Measurements from ENCODE around the gene DOK1.
"Not testable (repeated sequence)": the region's sequence is repeated elsewhere in the genome, so short reads cannot be mapped to it uniquely, and the experiment has no call there.

The DOK1 gene

DNA sequence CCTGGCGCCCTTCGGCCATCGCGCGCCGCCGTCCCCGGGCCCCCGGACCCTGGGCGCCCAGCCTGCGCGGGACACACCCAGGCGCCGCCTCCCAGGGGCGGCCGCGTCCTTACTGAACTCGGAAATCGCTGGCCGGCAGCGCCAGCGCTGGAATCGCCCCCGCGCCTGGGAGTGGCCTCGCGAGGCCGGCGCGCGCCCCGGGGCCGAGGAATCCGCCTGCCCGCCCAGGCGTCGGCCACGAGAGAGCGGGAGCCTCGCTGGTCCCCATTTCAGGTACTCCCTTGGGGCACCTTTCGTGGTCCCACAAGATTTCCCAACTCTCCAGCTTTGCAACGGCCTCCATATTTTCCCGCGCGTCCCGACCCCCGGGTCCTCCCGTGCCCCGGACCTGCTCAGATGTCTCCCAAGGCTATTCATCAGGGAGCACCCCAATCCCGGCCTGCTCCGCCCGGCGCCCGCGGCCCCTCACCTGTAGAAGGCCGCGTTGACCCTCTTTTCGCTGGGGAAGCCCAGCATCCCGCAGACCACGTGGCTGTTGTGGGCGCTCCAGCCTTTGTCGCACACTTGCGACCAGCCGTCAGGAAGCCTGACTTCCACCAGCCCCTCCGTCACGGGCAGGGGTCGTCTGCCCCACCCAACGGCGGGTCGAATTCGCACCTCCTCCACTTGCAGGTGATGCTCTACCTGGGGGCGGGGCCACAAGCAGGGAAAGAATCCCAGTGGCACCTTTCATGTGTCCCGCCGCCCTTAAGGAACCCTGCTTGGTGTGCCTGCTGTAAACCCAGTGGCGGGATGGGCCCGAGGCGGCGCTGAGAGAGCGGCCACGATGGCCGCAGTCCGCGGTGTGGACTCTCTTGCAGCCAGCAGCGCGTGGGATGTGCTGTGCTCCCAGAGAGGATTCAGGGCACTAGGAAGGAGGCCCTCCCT is 5.4 kb upstream of the DOK1 start:
- FAIRE-seq = no peak

DNA sequence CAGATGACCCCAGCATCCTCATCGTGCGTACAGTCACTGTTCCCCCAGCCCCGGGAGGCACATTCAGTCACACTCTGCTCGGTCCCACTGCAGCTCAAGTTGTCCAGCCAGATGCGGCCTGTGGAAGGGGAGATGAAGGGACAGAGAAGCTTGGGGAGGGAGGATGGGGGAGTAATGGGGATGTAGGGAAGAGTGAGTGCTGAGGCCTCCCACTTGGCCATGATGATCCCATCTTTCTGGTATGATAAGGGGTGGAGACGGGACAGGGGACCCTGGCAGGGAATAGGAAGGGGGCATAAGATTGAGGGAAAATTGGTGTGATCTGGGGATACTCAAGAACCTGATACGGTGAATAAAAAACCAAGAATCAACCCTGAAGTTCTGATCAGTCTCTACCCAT is 4.3 kb upstream of the DOK1 start:
- no peak for FAIRE-seq

DNA sequence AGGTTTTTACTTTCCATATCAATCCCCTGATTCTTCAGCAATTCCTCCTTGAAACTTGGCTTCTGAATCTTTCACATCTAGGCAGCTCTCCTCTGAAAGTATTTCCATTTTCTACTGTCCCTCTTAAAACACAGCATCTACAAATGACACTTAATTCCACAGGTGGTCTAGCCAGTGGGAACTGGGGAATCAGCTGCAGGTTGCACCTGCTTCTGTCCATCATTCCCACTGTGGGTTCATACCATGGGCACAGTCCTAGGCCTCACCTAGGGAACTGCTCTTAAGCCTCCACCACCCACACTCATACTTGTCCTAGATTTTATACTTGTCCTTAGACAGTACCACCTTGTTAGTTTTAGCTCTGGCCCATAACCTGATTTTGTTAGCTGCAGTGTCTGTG is 3.0 kb upstream of the DOK1 start:
- no peak for FAIRE-seq

DNA sequence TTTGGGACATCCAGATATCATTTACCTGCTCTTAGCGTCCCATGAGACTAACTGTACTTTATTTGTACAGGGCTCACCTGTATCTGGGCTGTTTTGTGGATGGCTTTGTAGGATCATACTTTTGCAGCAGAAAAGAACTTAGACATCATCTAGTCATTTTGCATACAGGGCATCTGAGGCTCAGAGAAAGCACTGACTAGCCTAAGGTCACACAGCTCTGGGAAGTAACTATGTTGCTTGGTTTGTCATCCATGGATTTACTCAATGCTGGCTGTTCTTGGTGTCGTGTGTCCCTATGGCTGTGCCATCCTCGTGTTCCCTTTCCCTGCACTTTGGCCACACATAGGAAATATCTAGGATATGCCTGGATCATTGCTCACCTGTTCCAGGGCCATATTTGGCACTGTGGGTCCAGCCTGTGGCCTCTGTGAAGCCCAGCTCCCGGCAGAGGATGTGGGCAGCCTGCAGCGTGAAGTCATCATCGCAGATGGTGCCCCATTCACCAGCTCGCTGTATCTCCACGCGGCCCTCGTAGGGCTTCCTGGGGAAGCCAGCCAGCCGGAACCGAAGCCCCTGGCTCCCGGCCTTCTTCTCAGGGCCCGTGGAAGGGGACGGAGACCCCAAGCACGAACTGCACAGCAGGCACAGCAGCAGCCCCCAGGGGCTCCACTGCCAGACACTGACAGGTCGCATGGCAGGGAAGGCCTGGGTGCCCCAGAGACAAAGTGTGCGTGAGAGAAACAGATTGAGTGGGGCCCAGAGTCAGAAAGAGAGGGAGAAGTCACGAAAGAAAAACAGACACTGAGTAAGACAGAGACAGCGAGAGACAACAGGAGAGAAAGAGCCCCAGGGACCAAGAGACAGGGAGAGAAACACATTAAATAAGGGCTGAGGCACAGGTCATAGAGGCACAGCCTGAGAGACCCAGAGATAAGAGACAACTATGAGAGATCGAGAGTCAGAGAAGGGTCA is 2.3 kb upstream of the DOK1 start:
- no peak for FAIRE-seq

DNA sequence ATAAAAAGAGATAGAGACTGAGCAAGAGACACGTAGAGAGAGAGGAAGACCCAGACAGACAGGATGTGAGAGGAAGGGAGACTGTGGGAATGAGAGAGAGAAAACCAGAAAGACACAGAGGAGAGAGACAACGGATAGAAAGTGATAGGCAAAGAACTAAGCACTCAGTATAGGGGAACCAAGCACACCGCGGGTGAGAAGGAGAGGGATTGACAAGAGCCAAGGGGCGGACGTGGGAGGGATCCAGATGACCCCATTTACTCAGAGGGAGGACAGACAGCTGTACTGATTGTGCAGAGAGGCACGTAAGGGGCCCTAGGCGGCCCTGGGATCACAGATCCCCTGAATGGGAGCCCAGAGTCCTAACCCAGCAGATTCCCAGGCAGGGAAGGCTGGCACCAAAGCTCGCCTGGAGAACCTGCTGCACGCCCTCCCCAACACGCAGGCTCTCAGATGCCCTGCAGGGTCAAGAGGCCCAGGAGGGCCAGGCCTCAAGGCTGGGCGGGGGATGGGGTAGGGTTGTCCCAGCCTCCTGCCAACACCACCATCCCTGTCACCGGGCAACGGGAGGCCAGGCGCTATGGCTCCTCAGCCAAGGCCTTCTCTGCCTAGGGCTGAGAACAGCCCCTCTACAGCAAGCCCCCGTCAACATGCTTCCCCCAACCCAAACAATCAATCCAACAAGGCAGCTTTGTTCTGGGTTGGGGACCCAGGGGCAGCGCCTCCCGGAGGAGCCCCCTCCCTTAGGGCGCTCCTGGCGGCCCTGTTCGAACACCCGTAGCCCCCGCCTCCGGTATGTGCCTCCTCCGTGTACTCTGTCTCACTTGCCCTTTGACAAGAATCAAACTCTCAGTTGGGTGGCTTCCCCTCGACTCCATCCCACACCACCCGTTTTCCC is 1.4 kb upstream of the DOK1 start:
- FAIRE-seq = no peak

DNA sequence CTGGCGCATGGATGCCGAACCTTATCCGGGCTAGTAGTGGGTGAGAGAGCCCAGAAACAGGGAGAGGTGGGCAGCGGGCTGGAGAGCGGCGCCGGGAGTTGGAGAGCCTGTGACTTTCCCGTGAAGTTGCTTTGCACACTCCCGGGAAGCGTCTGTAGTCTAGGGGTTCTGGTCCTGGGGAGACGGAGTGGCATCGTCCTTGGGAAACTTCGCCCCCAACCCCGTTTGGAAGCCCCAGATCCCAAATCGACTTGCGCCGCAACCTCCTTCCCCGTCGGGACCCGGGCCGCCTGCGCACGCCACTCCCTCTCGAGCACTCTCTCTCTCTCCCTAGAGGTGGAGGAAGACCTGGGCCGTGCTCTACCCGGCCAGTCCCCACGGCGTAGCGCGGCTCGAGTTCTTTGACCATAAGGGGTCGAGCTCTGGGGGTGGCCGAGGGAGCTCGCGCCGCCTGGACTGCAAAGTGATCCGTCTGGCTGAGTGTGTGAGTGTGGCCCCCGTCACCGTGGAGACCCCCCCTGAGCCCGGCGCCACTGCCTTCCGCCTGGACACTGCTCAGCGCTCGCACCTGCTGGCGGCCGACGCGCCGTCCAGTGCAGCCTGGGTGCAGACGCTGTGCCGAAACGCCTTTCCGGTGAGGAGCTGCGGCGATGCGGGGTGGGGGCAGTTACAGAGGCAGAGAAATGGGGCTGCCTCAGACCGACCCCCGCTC is 456 bp downstream of the DOK1 start:
- no peak for FAIRE-seq

DNA sequence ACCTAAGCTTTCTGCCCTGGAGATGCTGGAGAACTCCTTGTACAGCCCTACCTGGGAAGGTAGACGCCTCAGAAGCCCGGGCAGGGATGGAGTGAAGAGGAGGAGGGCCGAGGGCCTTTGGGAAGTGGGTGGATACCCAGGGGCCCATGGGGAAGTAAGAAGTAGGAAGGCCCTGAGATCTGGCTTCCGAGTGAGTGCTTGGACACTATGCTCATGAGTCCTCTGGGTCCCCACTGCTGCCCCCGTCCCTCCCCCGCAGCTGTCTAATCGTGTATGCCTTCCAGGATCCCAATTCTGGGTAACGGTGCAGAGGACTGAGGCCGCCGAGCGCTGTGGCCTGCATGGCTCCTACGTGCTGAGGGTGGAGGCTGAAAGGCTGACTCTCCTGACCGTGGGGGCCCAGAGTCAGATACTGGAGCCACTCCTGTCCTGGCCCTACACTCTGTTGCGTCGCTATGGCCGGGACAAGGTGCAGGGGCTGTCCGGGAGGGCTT is 1.1 kb downstream of the DOK1 start:
- FAIRE-seq = no peak

DNA sequence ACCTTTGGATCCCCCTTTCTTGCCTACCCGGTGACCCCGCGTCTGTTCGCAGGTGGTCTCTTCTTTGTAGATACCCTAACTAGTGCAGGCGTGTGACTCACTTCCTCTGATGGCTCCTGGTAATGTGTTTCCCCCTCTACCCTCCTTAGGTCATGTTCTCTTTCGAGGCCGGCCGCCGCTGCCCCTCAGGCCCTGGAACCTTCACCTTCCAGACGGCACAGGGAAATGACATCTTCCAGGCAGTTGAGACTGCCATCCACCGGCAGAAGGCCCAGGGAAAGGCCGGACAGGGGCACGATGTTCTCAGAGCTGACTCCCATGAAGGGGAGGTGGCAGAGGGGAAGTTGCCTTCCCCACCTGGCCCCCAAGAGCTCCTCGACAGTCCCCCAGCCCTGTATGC is 1.6 kb downstream of the DOK1 start:
- FAIRE-seq = no peak

DNA sequence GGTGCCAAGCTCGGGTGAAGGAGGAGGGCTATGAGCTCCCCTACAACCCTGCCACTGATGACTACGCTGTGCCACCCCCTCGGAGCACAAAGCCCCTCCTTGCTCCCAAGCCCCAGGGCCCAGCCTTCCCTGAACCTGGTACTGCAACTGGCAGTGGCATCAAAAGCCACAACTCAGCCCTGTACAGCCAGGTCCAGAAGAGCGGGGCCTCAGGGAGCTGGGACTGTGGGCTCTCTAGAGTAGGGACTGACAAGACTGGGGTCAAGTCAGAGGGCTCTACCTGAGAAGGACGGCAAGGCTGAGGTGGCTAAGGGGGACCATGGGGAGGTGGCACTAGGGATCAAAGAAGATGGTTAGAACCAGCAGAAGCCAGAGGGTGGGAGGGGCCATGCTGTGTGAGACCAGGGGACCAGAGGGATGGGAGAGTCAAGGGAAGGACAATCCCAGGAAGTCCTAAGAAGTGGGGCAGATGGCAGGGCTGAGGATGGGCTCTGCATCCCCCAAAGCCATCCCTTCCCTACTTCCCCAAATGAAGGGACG is 2.4 kb downstream of the DOK1 start:
- FAIRE-seq = no peak

DNA sequence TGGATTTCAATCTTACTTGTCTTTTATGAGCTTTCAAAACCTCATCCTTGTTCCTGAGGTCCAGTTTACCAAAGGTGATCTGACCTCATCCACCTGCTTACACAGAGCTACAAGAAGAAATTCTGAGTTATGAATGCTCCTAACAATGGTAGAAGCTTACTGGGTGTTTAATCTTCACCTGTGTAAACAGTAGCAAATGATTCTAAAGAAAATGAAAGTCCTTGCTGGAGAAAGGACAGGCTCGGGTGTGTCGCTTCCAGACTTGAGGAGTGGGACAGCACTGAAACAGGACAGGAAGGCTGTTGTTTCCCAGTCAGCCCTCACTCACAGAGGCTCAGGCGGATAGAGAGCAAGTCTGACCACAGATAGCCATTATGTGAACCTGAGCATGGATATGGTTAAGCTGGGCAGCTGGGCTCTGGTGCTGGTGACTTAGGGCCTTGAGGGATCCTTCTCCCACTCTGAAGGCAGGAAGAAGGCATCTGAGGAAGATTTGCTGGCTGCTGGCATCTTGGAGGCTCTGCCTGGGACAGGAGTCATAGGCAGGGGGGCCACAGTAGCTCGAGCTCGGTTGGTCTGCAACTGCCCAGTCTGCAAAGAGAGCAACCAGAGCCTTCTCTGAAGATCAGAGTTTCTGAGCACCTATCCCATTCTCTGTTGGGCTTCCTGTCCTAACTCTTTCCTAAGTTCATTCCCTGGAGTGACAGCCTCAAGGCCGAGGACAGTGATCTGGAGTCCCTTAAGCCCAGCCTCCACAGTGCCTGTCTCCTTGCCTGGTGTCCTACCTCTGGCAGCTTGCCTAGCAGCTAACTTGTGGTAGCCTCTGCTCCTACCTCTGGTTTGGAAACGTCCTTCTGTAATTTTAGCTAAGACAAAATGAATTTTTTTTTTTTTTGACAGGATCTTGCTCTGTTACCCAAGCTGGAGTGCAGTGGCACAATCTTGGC is 4.0 kb downstream of the DOK1 start:
- no peak for FAIRE-seq

DNA sequence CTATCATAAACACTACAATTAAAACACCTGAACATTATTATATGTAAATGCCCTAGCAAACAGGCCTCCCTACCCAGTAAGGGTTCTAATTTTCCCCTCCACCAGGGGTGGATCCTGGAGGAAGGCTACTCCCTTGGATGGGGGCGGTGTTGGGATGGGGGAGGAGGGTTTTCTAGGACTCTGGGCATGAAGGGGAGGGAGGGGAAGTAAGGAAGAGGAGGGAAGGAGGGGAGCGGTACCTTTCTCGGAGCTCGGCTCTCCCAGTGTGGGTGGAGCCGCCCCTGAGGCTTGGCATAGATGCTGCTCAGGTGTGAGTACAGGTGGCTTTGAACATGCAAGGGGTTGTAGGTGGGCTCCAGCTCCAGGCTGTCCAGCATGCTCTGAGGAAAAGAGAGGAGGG is 5.4 kb downstream of the DOK1 start:
- FAIRE-seq = no peak

DNA sequence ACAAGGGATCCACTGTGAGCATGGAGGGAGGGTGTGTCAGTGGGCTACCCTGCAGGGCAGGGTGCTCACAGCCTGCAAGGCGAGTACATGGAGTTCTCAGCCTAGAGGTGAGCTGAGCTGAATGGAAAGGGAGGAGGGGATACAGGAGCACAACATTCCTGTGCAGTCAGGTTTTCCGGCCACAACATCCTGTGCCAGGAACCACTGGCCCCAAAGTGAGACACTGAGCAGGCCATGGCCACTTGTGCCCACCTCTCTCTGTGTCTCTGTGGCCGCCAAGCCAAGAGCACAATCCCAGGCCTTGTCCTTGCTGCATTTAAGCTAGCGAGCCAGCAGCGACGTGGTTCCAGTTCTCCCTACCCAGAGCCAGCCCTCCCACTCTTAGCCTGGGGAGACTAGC is 6.1 kb downstream of the DOK1 start:
- no peak for FAIRE-seq

DNA sequence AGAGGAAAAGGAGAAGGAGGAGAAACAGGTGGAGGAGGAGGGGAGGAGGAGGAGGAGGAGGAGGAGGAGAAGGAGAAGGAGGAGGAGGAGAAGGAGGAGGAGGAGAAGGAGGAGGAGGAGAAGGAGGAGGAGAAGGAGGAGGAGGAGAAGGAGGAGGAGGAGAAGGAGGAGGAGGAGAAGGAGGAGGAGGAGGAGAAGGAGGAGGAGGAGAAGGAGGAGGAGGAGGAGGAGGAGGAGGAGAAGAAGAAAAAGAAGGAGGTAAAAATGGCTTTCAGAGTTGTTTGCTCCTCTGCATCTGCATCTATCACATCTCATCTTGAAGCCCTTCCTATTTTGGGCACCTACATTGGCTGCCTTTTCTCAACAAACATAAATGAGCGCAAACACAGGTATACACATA is 6.5 kb downstream of the DOK1 start:
- not testable (repeated sequence) for FAIRE-seq

DNA sequence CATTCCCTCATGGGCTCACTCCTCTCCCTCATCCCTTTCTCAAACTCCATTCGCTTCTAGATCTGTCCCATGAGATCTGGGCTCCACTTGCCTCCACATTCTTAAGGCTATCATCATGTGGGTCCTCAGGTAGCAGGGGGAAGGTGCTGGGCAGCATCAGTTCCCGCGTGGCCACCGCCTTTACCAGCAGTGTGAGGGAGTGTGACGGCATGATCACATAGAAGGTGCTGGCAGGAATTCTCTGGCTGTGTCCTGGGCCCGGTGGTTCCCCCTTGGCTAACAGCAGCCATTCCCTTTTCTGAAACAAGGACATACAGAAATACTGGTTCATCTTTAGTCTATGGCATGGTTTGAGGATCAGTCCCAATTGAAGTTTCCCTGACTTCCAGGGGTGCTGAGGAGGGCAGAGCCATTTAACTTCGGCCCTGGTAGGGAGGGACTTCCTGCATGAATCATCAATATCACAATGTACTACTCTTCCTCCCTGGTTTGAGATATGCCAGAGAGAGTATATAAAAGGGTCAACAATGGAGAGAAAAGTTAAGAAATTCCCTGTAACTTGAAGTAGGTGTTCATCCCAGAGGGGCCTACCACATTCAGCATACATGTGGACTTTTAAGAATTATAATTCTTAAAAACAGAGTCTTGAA is 7.7 kb downstream of the DOK1 start:
- no peak for FAIRE-seq

DNA sequence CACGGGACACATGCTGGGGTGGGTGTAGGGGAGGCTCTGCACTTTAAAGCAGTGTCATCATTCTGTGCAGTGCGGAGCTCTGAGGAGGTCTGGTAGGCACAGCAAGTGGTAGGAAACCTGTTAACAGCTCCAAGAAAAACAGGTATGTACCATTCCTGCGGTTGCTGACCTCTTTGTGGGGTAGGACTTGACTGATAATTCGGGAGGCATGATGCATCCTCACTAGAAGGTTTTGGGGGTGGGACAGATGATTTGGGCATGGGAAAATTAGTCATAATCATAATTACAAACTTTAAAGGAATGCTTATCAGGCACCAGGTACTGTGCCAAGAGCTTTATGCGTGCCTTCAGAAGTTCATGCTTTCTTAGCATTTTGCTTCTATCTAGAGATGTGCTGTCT is 9.7 kb downstream of the DOK1 start:
- no peak for FAIRE-seq

DNA sequence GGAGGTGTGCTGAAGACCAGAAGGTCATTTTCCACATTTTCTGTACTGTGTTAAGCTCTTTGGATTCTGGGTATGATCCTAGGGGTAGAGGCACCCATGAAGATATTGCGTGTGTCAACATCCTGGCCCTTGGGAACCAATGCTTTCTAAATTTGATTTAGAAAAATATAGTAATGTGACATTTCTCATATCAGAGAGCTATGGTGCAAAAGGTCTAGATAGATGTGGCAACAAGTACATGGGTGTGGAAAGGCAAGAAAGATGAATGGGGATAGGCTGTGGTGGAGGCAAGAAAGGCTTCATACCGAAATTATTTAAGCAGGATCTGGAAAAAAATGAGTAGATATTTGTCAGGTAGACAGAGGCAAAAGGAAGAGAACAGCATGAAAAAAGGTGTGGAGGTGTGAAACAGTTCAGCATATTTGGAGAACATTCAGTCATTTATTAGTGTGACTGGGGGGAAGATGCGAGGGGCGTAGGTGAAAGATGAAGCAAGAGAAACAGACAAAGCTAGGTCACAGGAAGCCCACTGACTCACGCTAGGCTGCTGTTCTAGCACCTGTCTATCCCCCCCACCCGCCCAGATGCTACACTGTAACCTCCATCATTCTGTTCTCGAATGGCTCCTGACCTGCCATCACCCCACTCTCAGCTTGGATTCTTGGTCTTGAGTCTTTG is 11.7 kb downstream of the DOK1 start:
- no peak for FAIRE-seq

DNA sequence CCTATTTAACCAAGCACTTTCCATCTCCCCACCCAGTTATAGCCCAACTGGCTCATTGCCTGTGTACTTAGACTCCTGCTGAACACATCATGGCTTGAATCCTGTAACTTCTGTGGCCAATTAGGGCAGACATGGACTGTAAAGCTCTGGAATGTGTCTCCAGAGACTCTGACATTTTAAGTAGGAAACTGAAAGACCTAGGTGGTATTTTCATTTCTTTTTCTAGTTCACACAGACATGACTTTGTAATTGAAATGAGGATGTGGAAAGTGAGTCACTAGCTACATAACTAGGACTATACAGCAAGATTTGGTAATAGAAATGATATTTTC is 12.2 kb downstream of the DOK1 start:
- no peak for FAIRE-seq

DNA sequence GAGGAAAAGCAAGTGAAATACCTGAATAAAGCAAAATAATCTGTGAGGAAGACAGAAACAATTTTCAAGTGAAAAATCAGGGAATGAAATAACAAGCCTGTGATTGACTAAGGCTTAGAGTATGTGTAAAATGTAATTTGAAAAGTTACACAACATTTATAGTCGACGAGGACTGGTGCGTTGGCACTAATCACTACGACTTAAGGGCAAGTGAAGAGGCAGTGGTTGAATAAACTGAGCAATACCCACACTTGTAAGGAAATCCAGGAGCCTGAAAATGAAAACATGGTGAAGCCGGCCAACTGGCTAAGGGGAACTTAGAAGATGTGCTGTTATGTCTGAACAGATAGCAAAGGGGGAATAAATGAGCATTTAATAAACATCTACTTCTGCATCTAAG is 13.4 kb downstream of the DOK1 start:
- FAIRE-seq = no peak

DNA sequence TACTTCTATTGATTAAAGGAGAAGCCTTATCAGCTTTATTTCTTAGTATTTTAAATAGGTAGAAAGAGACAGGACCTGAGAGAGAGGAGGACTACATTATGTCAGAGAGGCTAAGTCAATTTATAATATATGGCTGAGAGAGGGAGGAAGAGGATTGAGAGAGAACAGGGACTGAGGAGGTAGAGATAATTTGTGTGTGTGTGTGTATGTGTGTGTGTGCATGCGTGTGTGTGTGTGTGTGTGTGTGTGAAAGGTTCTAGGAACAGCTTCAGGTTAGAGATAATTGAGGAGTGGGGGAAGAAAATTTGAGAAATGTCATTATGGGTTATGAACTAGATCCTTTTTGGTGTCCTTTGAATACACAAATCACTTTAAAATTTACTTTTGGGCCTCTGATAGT is 15.2 kb downstream of the DOK1 start:
- no peak for FAIRE-seq

All from TTC549 (cell line).